SK-MEL-5 (cell line): ENCODE data around the gene PPP1R12B. TPM values are rescaled to one million over a fixed set of nuclear protein-coding genes. Genes with fewer than 3 reads are reported as not detected.
"Not testable (repeated sequence)": the region's sequence is repeated elsewhere in the genome, so short reads cannot be mapped to it uniquely, and the experiment has no call there.

ENCODE experiments used
- DNase-seq: peaks from one replicate; pipeline ENCODE4 v3.0.0-alpha.2; 2016; ENCODE audit warnings: low read depth, low spot score
- in situ Hi-C: cut with HindIII; loops from 2 replicates; pipeline ENCODE4 v1.10.0; 2016; ENCODE audit warnings: low sequenced_read_pairs, high pct_unique_total_duplicates, low pct_unique_long_range_greater_than_20kb
- total RNA-seq: library from RNA; depleted of rRNA; stranded (reverse); fragments of >200 nt; shearing (Covaris generic); gene quantifications from 2 replicates; pipeline ENCODE4 v1.2.3, GENCODE V29; 2014

PPP1R12B gene
- total RNA-seq, 1 experiment from 2014 or later = 18.6 TPM

GRCh38 chr1:202374099-202374498 is 25.6 kb downstream of the PPP1R12B start:
- DNase-seq = no peak
- in situ Hi-C loops = no loop called here

- in situ Hi-C loops, DNase-seq: not testable (repeated sequence)
Measured at GRCh38 chr1:202375175-202375574, 26.7 kb downstream of the PPP1R12B start.

DNA sequence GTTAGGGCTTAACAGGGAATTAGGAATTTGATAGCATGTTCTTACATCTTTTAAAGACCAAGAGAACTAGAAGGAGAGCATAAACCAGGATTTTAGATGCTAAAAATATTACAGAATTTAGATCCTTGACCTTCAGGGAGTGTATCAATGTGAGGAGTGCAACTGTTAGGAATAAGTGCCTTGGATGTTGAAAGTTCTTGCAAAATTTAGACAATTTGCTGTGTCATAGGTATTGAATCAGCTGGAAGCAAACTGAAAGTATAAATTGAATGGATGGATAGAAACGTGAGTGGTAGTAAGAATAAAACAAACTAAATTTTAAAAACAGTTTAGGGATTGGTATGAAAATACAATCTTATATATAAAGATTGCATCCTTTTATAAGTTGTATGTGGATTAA is 27.7 kb downstream of the PPP1R12B start:
- DNase-seq = no peak
- in situ Hi-C loops = no loop called here

- in situ Hi-C loops, DNase-seq: not testable (repeated sequence)
Measured at GRCh38 chr1:202379884-202380529, 31.5 kb downstream of the PPP1R12B start.

DNA sequence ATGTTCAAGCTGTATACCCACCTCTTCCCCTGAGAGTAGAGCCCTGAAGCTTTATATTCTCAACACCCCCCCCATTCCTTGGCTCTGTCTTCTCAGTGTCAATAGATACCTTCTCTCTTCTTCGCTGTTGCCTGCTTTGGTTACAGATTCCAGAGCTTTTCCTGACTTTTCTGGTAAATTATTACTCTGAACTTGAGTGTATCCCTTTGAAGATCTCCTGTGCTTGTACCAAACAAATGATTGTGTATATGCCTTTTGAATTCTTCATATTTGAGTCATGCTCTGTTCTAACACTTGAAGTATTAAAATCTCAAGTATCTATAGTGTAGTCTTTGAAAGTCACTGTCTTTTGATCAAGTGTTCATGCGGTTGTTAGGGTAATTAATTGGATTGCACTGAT is 32.0 kb downstream of the PPP1R12B start:
- in situ Hi-C loops, DNase-seq: not testable (repeated sequence)

DNA sequence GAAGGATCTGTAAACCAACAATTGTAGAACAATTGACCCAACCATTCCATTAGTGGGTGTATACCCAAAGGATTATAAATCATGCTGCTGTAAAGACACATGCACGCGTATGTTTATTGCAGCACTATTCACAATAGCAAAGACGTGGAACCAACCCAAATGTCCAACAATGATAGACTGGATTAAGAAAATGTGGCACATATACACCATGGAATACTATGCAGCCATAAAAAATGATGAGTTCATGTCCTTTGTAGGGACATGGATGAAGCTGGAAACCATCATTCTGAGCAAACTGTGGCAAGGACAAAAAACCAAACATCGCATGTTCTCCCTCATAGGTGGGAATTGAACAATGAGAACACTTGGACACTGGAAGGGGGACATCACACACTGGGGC is 33.4 kb downstream of the PPP1R12B start:
- DNase-seq, in situ Hi-C loops: not testable (repeated sequence)

GRCh38 chr1:202395831-202396230 is 47.3 kb downstream of the PPP1R12B start:
- in situ Hi-C loops, DNase-seq: not testable (repeated sequence)

GRCh38 chr1:202397256-202397655 is 48.8 kb downstream of the PPP1R12B start:
- DNase-seq = no peak
- in situ Hi-C loops = no loop called here

GRCh38 chr1:202398439-202398838 is 49.9 kb downstream of the PPP1R12B start:
- DNase-seq, in situ Hi-C loops: not testable (repeated sequence)

DNA sequence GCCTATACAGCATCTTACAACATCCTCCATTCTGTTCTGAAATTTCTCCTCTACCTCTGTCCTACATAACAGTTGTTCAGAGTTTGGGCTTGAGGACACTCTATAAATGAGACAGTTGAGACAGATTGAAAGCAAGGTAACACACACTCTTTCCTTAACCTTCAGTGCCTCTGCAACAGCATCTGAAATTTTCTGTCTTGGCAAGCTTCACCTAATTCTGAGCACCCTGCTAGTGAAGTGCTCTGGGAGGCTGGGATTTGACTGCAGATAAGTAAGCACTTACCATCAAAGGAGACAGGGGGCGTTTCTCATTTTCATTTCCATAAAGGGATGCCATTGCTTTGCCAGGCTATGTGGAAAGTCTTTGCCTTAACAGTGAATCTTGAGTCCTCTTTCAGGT is 53.3 kb downstream of the PPP1R12B start:
- peak; percentile 16 for DNase-seq
- in situ Hi-C loops = not testable (repeated sequence)

DNA sequence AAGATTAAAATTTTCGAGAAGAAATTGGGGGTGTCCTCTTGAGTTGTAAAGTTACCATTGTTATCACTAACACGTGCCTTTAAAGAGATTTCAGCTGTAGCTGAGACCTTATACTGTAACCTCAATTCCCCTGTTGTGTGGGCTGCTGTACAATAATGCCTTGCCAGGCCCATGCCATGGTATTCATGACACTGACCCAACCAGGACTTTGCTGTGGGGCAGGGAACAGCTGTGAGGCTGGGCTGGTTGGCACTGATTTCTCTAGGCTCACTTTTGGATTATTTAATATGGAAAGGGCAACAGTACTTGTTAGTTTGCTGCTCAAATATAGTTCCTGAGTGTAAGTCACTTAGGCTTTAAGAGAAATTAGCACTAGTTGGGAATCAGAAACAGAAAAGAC is 54.9 kb downstream of the PPP1R12B start:
- in situ Hi-C loops, DNase-seq: not testable (repeated sequence)

- DNase-seq = no peak
- in situ Hi-C loops = no loop called here
Measured at GRCh38 chr1:202405928-202406327, 57.4 kb downstream of the PPP1R12B start.

DNA sequence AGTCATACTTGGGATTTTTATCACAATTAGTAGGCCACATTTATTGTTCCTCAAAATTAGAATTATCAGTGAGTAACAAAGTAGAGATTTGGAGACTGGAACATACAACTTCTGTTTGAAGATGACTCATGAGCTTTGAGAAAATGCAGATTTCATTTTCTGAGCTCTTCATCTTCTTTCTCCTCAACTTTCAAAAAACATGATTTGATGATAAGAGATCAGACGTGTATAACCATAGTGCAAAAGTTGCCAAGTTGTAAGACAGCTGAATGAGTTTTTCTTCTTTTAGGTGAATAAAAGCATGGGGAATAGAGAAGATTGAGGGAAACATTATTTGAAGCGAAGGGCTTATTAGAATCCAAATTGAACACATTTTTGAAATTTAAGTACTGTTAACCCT is 58.4 kb downstream of the PPP1R12B start:
- in situ Hi-C loops, DNase-seq: not testable (repeated sequence)

DNA sequence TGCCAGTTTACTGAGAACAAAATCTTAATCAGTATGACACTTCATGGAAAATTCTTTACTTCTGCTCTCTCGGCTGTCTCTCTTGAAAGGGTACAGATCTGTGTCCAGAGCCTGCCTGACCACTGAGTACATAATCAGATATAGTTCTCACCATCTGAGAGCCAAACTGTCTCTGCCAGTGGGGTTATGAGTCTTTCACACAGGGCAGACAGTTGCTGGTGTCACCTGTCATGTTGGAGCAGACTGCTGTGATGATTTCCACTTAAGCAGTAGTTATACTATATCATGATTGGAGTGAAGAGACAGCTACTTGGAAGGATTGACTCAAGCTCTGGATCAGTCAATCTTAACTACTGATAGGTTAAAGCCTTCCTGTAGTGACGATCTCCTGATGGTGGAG is 58.9 kb downstream of the PPP1R12B start:
- in situ Hi-C loops, DNase-seq: not testable (repeated sequence)

DNA sequence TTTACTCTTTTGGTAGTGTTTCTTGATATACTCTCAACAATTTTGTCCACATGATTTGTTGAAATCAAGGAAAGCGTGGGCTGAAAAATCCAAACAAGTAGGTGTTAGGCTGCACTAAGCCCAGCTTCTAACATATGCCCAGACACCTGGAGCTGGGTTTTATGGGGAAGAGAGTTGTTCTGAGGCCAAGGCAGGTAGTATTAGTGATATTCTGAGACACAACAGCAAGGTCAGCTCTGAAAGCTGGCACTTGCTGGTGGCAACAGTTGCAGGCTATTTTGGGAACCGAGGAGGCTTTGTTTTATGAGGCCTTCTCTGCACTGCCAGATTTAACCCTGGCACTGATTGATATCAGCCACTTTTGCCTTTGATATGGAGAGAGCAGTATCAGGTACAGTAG is 61.8 kb downstream of the PPP1R12B start:
- in situ Hi-C loops, DNase-seq: not testable (repeated sequence)

DNA sequence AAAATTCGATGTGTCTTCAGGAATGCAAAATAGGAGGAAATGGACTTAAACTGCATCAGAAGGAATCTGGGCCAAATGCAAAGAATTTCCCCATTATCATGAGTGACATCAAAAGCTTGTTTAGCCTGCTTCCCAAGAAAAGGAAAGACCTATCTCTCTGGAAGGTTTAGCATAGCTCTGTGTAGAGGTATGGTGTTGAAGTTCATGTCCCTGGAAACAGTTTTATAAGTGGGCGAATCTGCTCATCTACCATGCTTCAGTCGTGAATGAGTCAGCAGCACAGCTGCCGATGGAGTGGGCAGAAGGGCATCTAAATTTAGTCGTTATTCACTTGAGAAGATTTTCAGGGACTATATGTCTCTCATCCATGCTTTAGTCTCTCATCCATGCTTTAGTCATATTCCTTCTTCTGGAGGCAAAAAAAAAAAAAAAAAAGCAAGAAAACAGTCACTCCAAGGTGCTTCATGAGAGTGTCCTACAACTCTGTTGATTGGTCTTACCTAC is 62.4 kb downstream of the PPP1R12B start:
- DNase-seq, in situ Hi-C loops: not testable (repeated sequence)

DNA sequence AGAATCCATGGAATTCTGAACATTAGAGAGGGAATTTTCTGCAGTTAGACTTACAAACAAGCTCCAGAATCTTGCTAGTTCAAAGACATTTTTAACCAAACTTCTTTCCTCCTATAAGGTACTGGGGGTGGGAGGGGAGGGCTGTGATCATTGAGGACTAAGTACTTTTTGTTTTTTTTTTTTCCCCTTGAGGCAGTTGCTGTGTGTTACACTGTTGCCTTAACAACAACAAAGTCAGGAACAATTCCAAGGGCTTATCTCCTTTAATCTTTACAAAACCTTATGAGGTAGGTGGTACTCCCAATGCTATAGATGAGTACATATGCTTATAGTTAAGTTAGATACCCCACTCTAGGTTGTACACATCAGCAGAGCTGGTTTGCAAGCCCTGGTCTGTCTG is 62.9 kb downstream of the PPP1R12B start:
- in situ Hi-C loops = no loop called here
- DNase-seq = no peak

DNA sequence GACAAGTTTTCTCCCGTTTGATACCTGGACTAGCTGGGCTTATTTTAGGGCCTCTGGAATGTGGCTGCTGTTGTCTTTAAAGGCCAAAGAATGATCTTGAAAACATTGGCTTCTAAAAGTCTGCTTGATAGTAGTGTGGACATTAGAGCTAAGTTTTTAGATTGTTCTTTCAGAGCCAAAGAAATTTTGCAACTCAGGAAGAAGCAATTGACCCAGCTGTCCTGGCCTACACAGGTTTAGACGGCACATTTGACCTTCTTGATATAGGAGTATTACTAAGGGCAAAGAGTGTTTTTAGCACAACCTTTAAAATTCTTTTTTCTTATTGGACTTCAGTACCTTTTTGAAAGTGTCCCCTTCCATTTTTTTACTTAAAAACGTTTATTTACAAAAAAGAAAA is 63.9 kb downstream of the PPP1R12B start:
- in situ Hi-C loops, DNase-seq: not testable (repeated sequence)

DNA sequence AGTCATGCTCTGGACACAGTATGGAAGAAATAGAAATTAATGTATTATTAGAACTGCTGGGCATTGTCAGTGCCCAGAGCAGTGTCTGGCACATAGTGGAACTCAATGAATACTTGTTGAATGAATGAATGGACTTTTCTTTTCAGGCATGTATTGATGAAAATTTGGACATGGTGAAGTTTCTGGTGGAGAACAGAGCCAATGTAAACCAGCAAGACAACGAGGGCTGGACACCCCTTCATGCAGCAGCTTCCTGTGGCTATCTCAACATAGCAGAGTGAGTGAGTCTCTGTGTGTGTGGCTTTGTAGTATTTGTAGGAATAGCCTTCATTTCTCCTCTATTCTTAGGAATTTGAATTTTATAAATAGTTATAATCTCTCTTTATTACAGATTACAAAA is 68.1 kb downstream of the PPP1R12B start:
- in situ Hi-C loops = no loop called here
- DNase-seq = no peak
